Transverse colon (tissue), 4 donors: ENCODE data around the gene SLC5A5. TPM values are rescaled to one million over a fixed set of nuclear protein-coding genes. Genes with fewer than 3 reads are reported as not detected.

ENCODE experiments used
- DNase-seq: peaks from one replicate; pipeline ENCODE4 v3.0.0-alpha.2; 2019
- H3K27ac ChIP-seq, 4 donors: fragments of 200-600 bp; sonication (generic); 2 replicates each; pipeline ENCODE4 v1.5.1; 2016 to 2018; ENCODE audit warnings: inconsistent platforms in 4 of 4
- H3K27me3 ChIP-seq: fragments of 200-600 bp; sonication (generic); 2 replicates; pipeline ENCODE4 v1.5.1; 2017; ENCODE audit warnings: inconsistent platforms
- H3K36me3 ChIP-seq, 4 donors: fragments of 200-600 bp; sonication (generic); 2 replicates each; pipeline ENCODE4 v1.5.1; 2017 to 2019; ENCODE audit warnings: inconsistent platforms in 4 of 4
- H3K4me1 ChIP-seq, 4 donors: fragments of 200-600 bp; sonication (generic); 2 replicates each; pipeline ENCODE4 v1.5.1; 2017 to 2020; ENCODE audit warnings: inconsistent platforms in 4 of 4
- H3K4me3 ChIP-seq, 4 donors: fragments of 200-600 bp; sonication (generic); 1 replicate in 1 of 4; 2 replicates in 3 of 4; pipeline versions ENCODE4 v1.5.1 to v1.6.1; 2017 to 2019; ENCODE audit warnings: inconsistent platforms in 4 of 4
- H3K9me3 ChIP-seq, 2 donors: fragments of 200-600 bp; sonication (generic); 2 replicates each; pipeline ENCODE4 v1.5.1; 2017 to 2019; ENCODE audit warnings: inconsistent platforms in 2 of 2
- EP300 ChIP-seq: sonication (generic); formaldehyde crosslinking; IDR thresholded peaks from one replicate; pipeline ENCODE4 v1.6.1; 2017; ENCODE audit warnings: antibody characterized with exemption, low read depth
- POLR2A ChIP-seq: fragments of 450-650 bp; IDR thresholded peaks from one replicate; pipeline ENCODE4 v1.6.1; 2016; ENCODE audit warnings: antibody characterized with exemption, mild to moderate bottlenecking, moderate library complexity
- POLR2AphosphoS5 ChIP-seq, 3 donors: sonication (generic); formaldehyde crosslinking; IDR thresholded peaks; one replicate each; pipeline ENCODE4 v1.6.1; 2016; ENCODE audit warnings: antibody characterized with exemption in 3 of 3
- WGBS, 2 donors: methylation state at CpG; one replicate each; pipeline ENCODE4 v1.1.5; 2018; ENCODE audit warnings: low coverage in 1 of 2; 5-methylcytosine and 5-hydroxymethylcytosine counted together
- in situ Hi-C, 4 donors: fragments of 200-750 bp; cut with MboI; loops; one replicate each; pipeline versions ENCODE4 v1.15.0 to v1.15.1; 2017; ENCODE audit warnings: low sequenced_read_pairs in 3 of 4, low pct_ligation_motif_present in 1 of 4, low pct_unique_long_range_greater_than_20kb in 1 of 4
- intact Hi-C: fragments of 100-400 bp; cut with DNase I; formaldehyde crosslinking; loops from one replicate; pipeline ENCODE4 v1.15.1; 2023; ENCODE audit warnings: low total_unique reads
- total RNA-seq, 4 donors: library from RNA; depleted of rRNA; stranded (reverse); fragments of >200 nt; gene quantifications; one replicate each; pipeline ENCODE4 v1.1.0, GENCODE V29; 2016
- TF ChIP-seq, protein P1 (sequence below), 5 experiments: fragments of 200-600 bp in 3 of 5; fragments of 450-650 bp in 2 of 5; sonication (generic) in 3 of 5; IDR thresholded peaks; 1 replicate in 2 of 5; 2 replicates in 3 of 5; pipeline ENCODE4 v1.5.1; 2016 to 2017; ENCODE audit warnings: antibody characterized with exemption in 5 of 5, inconsistent platforms in 3 of 5, mild to moderate bottlenecking in 2 of 5, moderate library complexity in 1 of 5

Gene SLC5A5
- total RNA-seq, 4 donors from 2014 or later, result not detected

- intact Hi-C loops (no loop called here), in situ Hi-C loops (loop anchor here in 2 of 4 donors (10.0 to 25.0 kb wide), 3 partner anchors 126 to 149 kb away; partner anchors contain the start of gene MAP1S (in 1 of the 2))
- Histone ChIP-seq H3K4me3 (peak overlapping the region; percentile 89 to 97 (median 93)), H3K9me3 (no peaks in the 10 kb centered on the region), H3K4me1 (peaks cover 9 to 56% (median 29%) of the 10 kb centered on the region in 4 donors), H3K27ac (peak overlapping the region; percentile 90 to 95 (median 92)), H3K36me3 (peaks cover 0 to 23% (median 10%) of the 10 kb centered on the region in 4 donors), H3K27me3 (no peaks in the 10 kb centered on the region)
- no peak for DNase-seq
- WGBS, 2 donors, result 8 to 20% methylated on average over 1 to 2 of the region's 7 CpGs
- TF ChIP-seq POLR2A (no peak), POLR2AphosphoS5 (IDR thresholded peaks at IDR 0.05) (no peak), EP300 (no peak)
- TF ChIP-seq, protein P1, sequence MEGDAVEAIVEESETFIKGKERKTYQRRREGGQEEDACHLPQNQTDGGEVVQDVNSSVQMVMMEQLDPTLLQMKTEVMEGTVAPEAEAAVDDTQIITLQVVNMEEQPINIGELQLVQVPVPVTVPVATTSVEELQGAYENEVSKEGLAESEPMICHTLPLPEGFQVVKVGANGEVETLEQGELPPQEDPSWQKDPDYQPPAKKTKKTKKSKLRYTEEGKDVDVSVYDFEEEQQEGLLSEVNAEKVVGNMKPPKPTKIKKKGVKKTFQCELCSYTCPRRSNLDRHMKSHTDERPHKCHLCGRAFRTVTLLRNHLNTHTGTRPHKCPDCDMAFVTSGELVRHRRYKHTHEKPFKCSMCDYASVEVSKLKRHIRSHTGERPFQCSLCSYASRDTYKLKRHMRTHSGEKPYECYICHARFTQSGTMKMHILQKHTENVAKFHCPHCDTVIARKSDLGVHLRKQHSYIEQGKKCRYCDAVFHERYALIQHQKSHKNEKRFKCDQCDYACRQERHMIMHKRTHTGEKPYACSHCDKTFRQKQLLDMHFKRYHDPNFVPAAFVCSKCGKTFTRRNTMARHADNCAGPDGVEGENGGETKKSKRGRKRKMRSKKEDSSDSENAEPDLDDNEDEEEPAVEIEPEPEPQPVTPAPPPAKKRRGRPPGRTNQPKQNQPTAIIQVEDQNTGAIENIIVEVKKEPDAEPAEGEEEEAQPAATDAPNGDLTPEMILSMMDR (IDR thresholded peaks at IDR 0.05), result no peak
Measured at GRCh38 chr19:17860993-17861360, 10.8 kb upstream of the SLC5A5 start.

GRCh38 chr19:17861542-17862402 lies 10.0 kb upstream of the SLC5A5 start:
- H3K36me3 ChIP-seq, result peaks cover 0 to 23% (median 10%) of the 10 kb centered on the region in 4 donors
- H3K27me3 ChIP-seq, result no peaks in the 10 kb centered on the region
- peaks cover 9 to 58% (median 32%) of the 10 kb centered on the region in 4 donors for H3K4me1 ChIP-seq
- in situ Hi-C loops, result loop anchor here in 2 of 4 donors (10.0 to 25.0 kb wide), 3 partner anchors 126 to 149 kb away; partner anchors contain the start of gene MAP1S (in 1 of the 2)
- DNase-seq, result no peak
- TF ChIP-seq POLR2A (no peak), EP300 (no peak), POLR2AphosphoS5 (IDR thresholded peaks at IDR 0.05) (no peak)
- TF ChIP-seq, protein P1 (IDR thresholded peaks at IDR 0.05), result no peak
- 52 to 72% methylated on average over 2 to 23 of the region's 23 CpGs for WGBS, 2 donors
- no peaks in the 10 kb centered on the region for H3K9me3 ChIP-seq
- intact Hi-C loops, result no loop called here
- peak overlapping the region in 1 of 4 donors; percentile 10 for H3K27ac ChIP-seq
- H3K4me3 ChIP-seq, result peak overlapping the region in 1 of 4 donors; percentile 89

DNA sequence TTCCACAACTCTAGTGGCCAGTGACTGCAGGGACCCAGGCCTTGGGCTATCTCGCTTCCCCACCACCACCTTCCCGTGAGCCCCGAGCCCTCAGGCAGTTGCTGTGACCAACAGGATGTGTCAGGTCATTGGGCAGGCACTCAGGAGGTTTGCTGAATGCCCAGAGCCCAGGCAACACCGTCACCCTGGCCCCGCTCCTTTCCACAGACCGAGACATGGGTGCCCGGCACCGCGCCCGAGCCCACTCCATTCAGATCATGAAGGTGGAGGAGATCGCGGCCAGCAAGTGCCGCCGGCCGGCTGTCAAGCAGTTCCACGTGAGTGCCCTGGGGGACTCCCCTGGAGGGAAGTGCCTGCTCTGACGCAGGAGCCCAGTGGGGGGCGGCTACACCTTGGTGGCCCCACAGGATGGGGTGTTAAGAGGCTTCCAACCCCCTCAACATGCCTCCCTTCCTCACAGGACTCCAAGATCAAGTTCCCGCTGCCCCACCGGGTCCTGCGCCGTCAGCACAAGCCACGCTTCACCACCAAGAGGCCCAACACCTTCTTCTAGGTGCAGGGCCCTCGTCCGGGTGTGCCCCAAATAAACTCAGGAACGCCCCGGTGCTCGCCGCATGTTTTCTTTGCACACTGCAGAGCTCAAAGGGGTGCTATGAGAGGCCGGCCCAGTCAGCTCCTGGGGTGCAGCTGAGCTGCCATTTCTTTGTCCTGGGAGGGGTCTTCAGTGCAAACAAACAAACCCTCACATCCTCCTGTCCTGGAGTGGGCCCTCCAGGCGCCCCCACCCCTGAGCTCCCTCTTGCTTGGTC lies 8.8 kb upstream of the SLC5A5 start:
- in situ Hi-C loops, result loop anchor here in 2 of 4 donors (10.0 to 25.0 kb wide), 3 partner anchors 124 to 151 kb away; partner anchors contain the start of gene MAP1S (in 1 of the 2)
- H3K4me1 ChIP-seq, result peaks cover 9 to 58% (median 32%) of the 10 kb centered on the region in 4 donors
- H3K27ac ChIP-seq, result peak overlapping the region in 3 of 4 donors; percentile 57 to 74 (median 60)
- no peaks in the 10 kb centered on the region for H3K27me3 ChIP-seq
- no peaks in the 10 kb centered on the region for H3K9me3 ChIP-seq
- no peak for DNase-seq
- peaks cover 0 to 23% (median 10%) of the 10 kb centered on the region in 4 donors for H3K36me3 ChIP-seq
- TF ChIP-seq, protein P1 (IDR thresholded peaks at IDR 0.05), result no peak
- TF ChIP-seq POLR2AphosphoS5 (IDR thresholded peaks at IDR 0.05), result no peak
- no peak for TF ChIP-seq EP300
- TF ChIP-seq POLR2A, result no peak
- 64 to 79% methylated on average over 7 to 19 of the region's 31 CpGs for WGBS, 2 donors
- H3K4me3 ChIP-seq, result no peak overlapping the region
- intact Hi-C loops, result no loop called here
